ENCODE results near the gene SLC12A5. TPM values are rescaled to one million over a fixed set of nuclear protein-coding genes. Genes with fewer than 3 reads are reported as not detected.

Gene SLC12A5
- total RNA-seq, 1 experiment from 2014 or later: 8.7 TPM

GRCh38 chr20:46010491-46011391 is 18.3 kb upstream of the SLC12A5 start:
- Histone ChIP-seq H3K9me2 (ENCODE audit: insufficient read depth) (no peaks in the 10 kb centered on the region), H2AFZ (no peak overlapping the region), H3K4me2 (no peak overlapping the region), H3K36me3 (ENCODE audit: low read depth) (no peaks in the 10 kb centered on the region), H3K27me3 (ENCODE audit: insufficient read depth, low read depth) (no peaks in the 10 kb centered on the region), H3K9me3 (ENCODE audit: insufficient read depth, low read depth) (no peaks in the 10 kb centered on the region), H3F3A (ENCODE audit: insufficient read depth, low read depth) (peaks cover 8% of the 10 kb centered on the region; the same call in 1 of the 2 replicates), H3K4me3 (no peak overlapping the region), H3K27ac (no peak overlapping the region), H3K79me2 (ENCODE audit: low read depth) (no peaks in the 10 kb centered on the region), H4K20me1 (ENCODE audit: insufficient read depth) (no peaks in the 10 kb centered on the region), H3K4me1 (replicated peaks; ENCODE audit: insufficient read depth) (peaks cover 3% of the 10 kb centered on the region; the same call in 1 of the 2 replicates)
- DNase-seq: no peak
- POLR2A ChIA-PET (ENCODE audit: unreplicated experiment): no interaction called here
- BruUV-seq (replicated peaks): no TSS peak
- TF ChIP-seq CTCF (conservative IDR thresholded peaks at IDR 0.05): no peak
- no peak for TF ChIP-seq EZH2 (IDR thresholded peaks at IDR 0.05; ENCODE audit: low read depth)
- intact Hi-C loops (cut with micrococcal nuclease; ENCODE audit: unreplicated experiment): loop anchor here (5.0 kb wide), 1 partner anchor 38 kb away; the partner anchor contains the start of gene ZNF335
- CTCF ChIA-PET: no interaction called here

GRCh38 chr20:46011631-46012482 is 17.2 kb upstream of the SLC12A5 start:
- Histone ChIP-seq H3K9me3 (ENCODE audit: insufficient read depth, low read depth) (no peaks in the 10 kb centered on the region), H2AFZ (no peak overlapping the region), H3K4me1 (replicated peaks; ENCODE audit: insufficient read depth) (peaks cover 3% of the 10 kb centered on the region; the same call in 1 of the 2 replicates), H3K4me3 (no peak overlapping the region), H3F3A (ENCODE audit: insufficient read depth, low read depth) (peaks cover 8% of the 10 kb centered on the region; the same call in 1 of the 2 replicates), H3K9me2 (ENCODE audit: insufficient read depth) (no peaks in the 10 kb centered on the region), H3K4me2 (no peak overlapping the region), H3K27ac (no peak overlapping the region), H4K20me1 (ENCODE audit: insufficient read depth) (no peaks in the 10 kb centered on the region), H3K36me3 (ENCODE audit: low read depth) (no peaks in the 10 kb centered on the region), H3K79me2 (ENCODE audit: low read depth) (no peaks in the 10 kb centered on the region), H3K27me3 (ENCODE audit: insufficient read depth, low read depth) (no peaks in the 10 kb centered on the region)
- intact Hi-C loops (cut with micrococcal nuclease; ENCODE audit: unreplicated experiment): loop anchor here (5.0 kb wide), 1 partner anchor 40 kb away; the partner anchor contains the start of gene ZNF335
- ChIA-PET POLR2A (ENCODE audit: unreplicated experiment) (no interaction called here), CTCF (interaction anchor here (1.1 kb wide), 1 partner anchor 25 kb away, joined by 8 read pairs; no protein-coding TSS in a partner anchor)
- DNase-seq: peak in 1 of 2 experiments; percentile 46
- TF ChIP-seq CTCF (conservative IDR thresholded peaks at IDR 0.05) (peak; percentile 60), EZH2 (IDR thresholded peaks at IDR 0.05; ENCODE audit: low read depth) (no peak)
- no TSS peak for BruUV-seq (replicated peaks)

- CTCF ChIA-PET: interaction anchor here (0.9 to 2.5 kb wide), 4 partner anchors 13 to 336 kb away, joined by 3 to 15 read pairs (median 6); no protein-coding TSS in a partner anchor
- no peak overlapping the region for H3K4me3 ChIP-seq
- no peaks in the 10 kb centered on the region for H3K79me2 ChIP-seq (ENCODE audit: low read depth)
- no peak overlapping the region for H3K27ac ChIP-seq
- BruUV-seq (replicated peaks): no TSS peak
- H3K36me3 ChIP-seq (ENCODE audit: low read depth): no peaks in the 10 kb centered on the region
- no peaks in the 10 kb centered on the region for H3K9me2 ChIP-seq (ENCODE audit: insufficient read depth)
- peaks cover 12% of the 10 kb centered on the region; the same call in 1 of the 2 replicates for H3F3A ChIP-seq (ENCODE audit: insufficient read depth, low read depth)
- TF ChIP-seq CTCF (conservative IDR thresholded peaks at IDR 0.05): no peak
- TF ChIP-seq EZH2 (IDR thresholded peaks at IDR 0.05; ENCODE audit: low read depth): no peak
- peaks cover 3% of the 10 kb centered on the region; the same call in 1 of the 2 replicates for H3K4me1 ChIP-seq (replicated peaks; ENCODE audit: insufficient read depth)
- no peaks in the 10 kb centered on the region for H4K20me1 ChIP-seq (ENCODE audit: insufficient read depth)
- H3K9me3 ChIP-seq (ENCODE audit: insufficient read depth, low read depth): no peaks in the 10 kb centered on the region
- no peaks in the 10 kb centered on the region for H3K27me3 ChIP-seq (ENCODE audit: insufficient read depth, low read depth)
- POLR2A ChIA-PET (ENCODE audit: unreplicated experiment): interaction anchor here (0.6 kb wide), 1 partner anchor 9 kb away, joined by 3 read pairs; no protein-coding TSS in a partner anchor
- no peak overlapping the region for H3K4me2 ChIP-seq
- no peak for DNase-seq
- intact Hi-C loops (cut with micrococcal nuclease; ENCODE audit: unreplicated experiment): loop anchor here (5.0 kb wide), 1 partner anchor 41 kb away; the partner anchor contains the start of gene ZNF335
- no peak overlapping the region for H2AFZ ChIP-seq
These were observed 16.1 kb upstream of the SLC12A5 start for GRCh38 chr20:46012921-46013320.
